Body of pancreas (tissue), 4 donors: ENCODE measurements around the gene SYNDIG1L.

Experiments
- CTCF ChIP-seq, 7 experiments: fragments of 450-650 bp in 4 of 7; fragments of 200-600 bp in 3 of 7; sonication (generic) in 3 of 7; IDR thresholded peaks; one replicate each; pipeline ENCODE4 v1.5.1; 2016 to 2019; ENCODE audit warnings: antibody characterized with exemption in 7 of 7
- POLR2A ChIP-seq, 3 donors: fragments of 450-650 bp; IDR thresholded peaks; one replicate each; pipeline ENCODE4 v1.6.1; 2016; ENCODE audit warnings: antibody characterized with exemption in 3 of 3, mild to moderate bottlenecking in 2 of 3

- TF ChIP-seq POLR2A (IDR thresholded peaks at IDR 0.05) (no peak), CTCF (IDR thresholded peaks at IDR 0.05) (no peak)
These were observed 43.8 kb downstream of the SYNDIG1L start for GRCh38 chr14:74382231-74382630.
